SK-N-SH treated with all-trans-retinoic acid at 6 μM for 48 hours (cell line): ENCODE measurements around the gene TXK.

Experiments used
- ATAC-seq: fragments of 200-7000 bp; cut with Tn5 transposase; 3 replicates; pipeline ENCODE4 v1.9.1; 2020; ENCODE audit warnings: mild to moderate bottlenecking, moderate library complexity
- ARNTL ChIP-seq: fragments of 450-650 bp; formaldehyde crosslinking; IDR thresholded peaks from 2 replicates; pipeline ENCODE4 v1.5.0; 2020; ENCODE audit warnings: low read depth, mild to moderate bottlenecking, moderate library complexity, borderline replicate concordance
- BACH2 ChIP-seq: fragments of 250-450 bp; sonication (Bioruptor Pico); IDR thresholded peaks from 2 replicates; pipeline ENCODE4 v1.9.0; 2021; ENCODE audit warnings: mild to moderate bottlenecking, borderline replicate concordance
- CREB5 ChIP-seq: fragments of 250-450 bp; sonication (Bioruptor Pico); IDR thresholded peaks from 2 replicates; pipeline ENCODE4 v1.5.1; 2020; ENCODE audit warnings: low read depth, mild to moderate bottlenecking, moderate library complexity
- CSRNP3 ChIP-seq: fragments of 250-450 bp; sonication (Bioruptor Pico); IDR thresholded peaks from 2 replicates; pipeline ENCODE4 v1.5.1; 2021; ENCODE audit warnings: mild to moderate bottlenecking, moderate library complexity
- ESRRG ChIP-seq: fragments of 250-450 bp; sonication (Bioruptor Pico); IDR thresholded peaks from 2 replicates; pipeline ENCODE4 v1.6.1; 2021; ENCODE audit warnings: mild to moderate bottlenecking
- GLIS3 ChIP-seq: fragments of 250-450 bp; sonication (Bioruptor Pico); IDR thresholded peaks from 2 replicates; pipeline ENCODE4 v1.5.0; 2020; ENCODE audit warnings: mild to moderate bottlenecking, moderate library complexity
- ISL1 ChIP-seq: fragments of 250-450 bp; sonication (Bioruptor Pico); IDR thresholded peaks from 2 replicates; pipeline ENCODE4 v2.1.2; 2022; ENCODE audit warnings: mild to moderate bottlenecking, moderate library complexity
- OSR1 ChIP-seq: fragments of 250-450 bp; sonication (Bioruptor Pico); IDR thresholded peaks from 2 replicates; pipeline ENCODE4 v1.8.0; 2022; ENCODE audit warnings: moderate library complexity, mild to moderate bottlenecking, inconsistent platforms
- PATZ1 ChIP-seq: fragments of 250-450 bp; sonication (Bioruptor Pico); IDR thresholded peaks from 2 replicates; pipeline ENCODE4 v1.8.0; 2020; ENCODE audit warnings: mild to moderate bottlenecking, moderate library complexity, borderline replicate concordance
- POU6F1 ChIP-seq: fragments of 250-450 bp; sonication (Bioruptor Pico); IDR thresholded peaks from 2 replicates; pipeline ENCODE4 v1.8.0; 2021; ENCODE audit warnings: low read depth, mild to moderate bottlenecking, moderate library complexity, borderline replicate concordance
- PPARA ChIP-seq: fragments of 250-450 bp; sonication (Bioruptor Pico); IDR thresholded peaks from 2 replicates; pipeline ENCODE4 v1.5.0; 2020; ENCODE audit warnings: mild to moderate bottlenecking, borderline replicate concordance
- RARB ChIP-seq: fragments of 250-450 bp; sonication (Bioruptor Pico); IDR thresholded peaks from 2 replicates; pipeline ENCODE4 v1.8.0; 2021; ENCODE audit warnings: mild to moderate bottlenecking, moderate library complexity
- SNAI2 ChIP-seq: fragments of 250-450 bp; sonication (Bioruptor Pico); IDR thresholded peaks from 2 replicates; pipeline ENCODE4 v1.5.0; 2020; ENCODE audit warnings: mild to moderate bottlenecking, moderate library complexity
- TCF4 ChIP-seq: fragments of 250-450 bp; sonication (Bioruptor Pico); IDR thresholded peaks from 2 replicates; pipeline ENCODE4 v1.8.0; 2021; ENCODE audit warnings: mild to moderate bottlenecking, moderate library complexity, borderline replicate concordance
- TSHZ2 ChIP-seq: fragments of 250-450 bp; sonication (Bioruptor Pico); IDR thresholded peaks from 2 replicates; pipeline ENCODE4 v1.5.0; 2020; ENCODE audit warnings: mild to moderate bottlenecking, moderate library complexity
- ZC3H10 ChIP-seq: fragments of 250-450 bp; sonication (Bioruptor Pico); IDR thresholded peaks from 2 replicates; pipeline ENCODE4 v1.5.1; 2021; ENCODE audit warnings: mild to moderate bottlenecking, moderate library complexity
- ZFP3 ChIP-seq: fragments of 250-450 bp; sonication (Bioruptor Pico); IDR thresholded peaks from 2 replicates; pipeline ENCODE4 v1.5.0; 2020; ENCODE audit warnings: mild to moderate bottlenecking, moderate library complexity
- ZFP30 ChIP-seq: fragments of 450-650 bp; formaldehyde crosslinking; IDR thresholded peaks from 2 replicates; pipeline ENCODE4 v1.5.0; 2022; ENCODE audit warnings: mild to moderate bottlenecking, moderate library complexity
- ZNF565 ChIP-seq: fragments of 450-650 bp; formaldehyde crosslinking; conservative IDR thresholded peaks from 2 replicates; pipeline ENCODE4 v1.5.0; 2020; ENCODE audit warnings: low read depth, mild to moderate bottlenecking, moderate library complexity
- ZNF70 ChIP-seq: fragments of 450-650 bp; formaldehyde crosslinking; IDR thresholded peaks from 2 replicates; pipeline ENCODE4 v1.5.0; 2020; ENCODE audit warnings: mild to moderate bottlenecking, moderate library complexity
- ZNF8 ChIP-seq: fragments of 450-650 bp; formaldehyde crosslinking; IDR thresholded peaks from 2 replicates; pipeline ENCODE4 v1.5.0; 2020; ENCODE audit warnings: mild to moderate bottlenecking, moderate library complexity

Gene TXK

GRCh38 chr4:48046059-48046458, 88.0 kb downstream of the TXK start:
- TF ChIP-seq RARB (CRISPR knock-in tag) (no peak), CSRNP3 (no peak), TSHZ2 (no peak), OSR1 (no peak), ZNF70 (CRISPR knock-in tag) (no peak), ZFP30 (CRISPR knock-in tag) (no peak), ZNF565 (CRISPR knock-in tag) (no peak), ZFP3 (no peak), ZNF8 (CRISPR knock-in tag) (no peak), CREB5 (CRISPR knock-in tag) (no peak)
- no peak for ATAC-seq

- TF ChIP-seq PPARA = no peak
- TF ChIP-seq OSR1 = no peak
- no peak for TF ChIP-seq TSHZ2
- TF ChIP-seq POU6F1 = no peak
- TF ChIP-seq ESRRG (CRISPR knock-in tag) = no peak
- TF ChIP-seq ZNF565 (CRISPR knock-in tag) = no peak
- no peak for TF ChIP-seq RARB (CRISPR knock-in tag)
- no peak for TF ChIP-seq ZFP30 (CRISPR knock-in tag)
- TF ChIP-seq ZFP3 = no peak
- TF ChIP-seq ISL1 = no peak
- TF ChIP-seq PATZ1 = no peak
- no peak for TF ChIP-seq BACH2 (CRISPR knock-in tag)
- TF ChIP-seq ZC3H10 (CRISPR knock-in tag) = no peak
- TF ChIP-seq ZNF70 (CRISPR knock-in tag) = no peak
- TF ChIP-seq TCF4 (CRISPR knock-in tag) = no peak
- no peak for TF ChIP-seq GLIS3
- no peak for ATAC-seq
Measured at GRCh38 chr4:48044298-48044697, 89.8 kb downstream of the TXK start.

GRCh38 chr4:48043504-48043903, 90.5 kb downstream of the TXK start:
- ATAC-seq = no peak
- TF ChIP-seq ZNF565 (CRISPR knock-in tag) (no peak), ESRRG (CRISPR knock-in tag) (no peak), ZNF8 (CRISPR knock-in tag) (no peak), ISL1 (no peak), ZNF70 (CRISPR knock-in tag) (no peak), ZC3H10 (CRISPR knock-in tag) (no peak), GLIS3 (no peak), SNAI2 (CRISPR knock-in tag) (no peak), TCF4 (CRISPR knock-in tag) (no peak), CSRNP3 (no peak), OSR1 (no peak), BACH2 (CRISPR knock-in tag) (no peak), POU6F1 (no peak), ARNTL (no peak)
